Stimulated activated CD8-positive, alpha-beta memory T cell treated with anti-CD3 and anti-CD28 coated beads, Interleukin-7, amount 100 ng/mL, for 24 hours (primary cell): Measurements from ENCODE around the gene ZNF821.
"Not testable (repeated sequence)": the region's sequence is repeated elsewhere in the genome, so short reads cannot be mapped to it uniquely, and the experiment has no call there.

Experiments used
- DNase-seq: peaks from one replicate; pipeline ENCODE4 v3.0.0-alpha.2; 2020; ENCODE audit warnings: low read depth

ZNF821 gene

DNA sequence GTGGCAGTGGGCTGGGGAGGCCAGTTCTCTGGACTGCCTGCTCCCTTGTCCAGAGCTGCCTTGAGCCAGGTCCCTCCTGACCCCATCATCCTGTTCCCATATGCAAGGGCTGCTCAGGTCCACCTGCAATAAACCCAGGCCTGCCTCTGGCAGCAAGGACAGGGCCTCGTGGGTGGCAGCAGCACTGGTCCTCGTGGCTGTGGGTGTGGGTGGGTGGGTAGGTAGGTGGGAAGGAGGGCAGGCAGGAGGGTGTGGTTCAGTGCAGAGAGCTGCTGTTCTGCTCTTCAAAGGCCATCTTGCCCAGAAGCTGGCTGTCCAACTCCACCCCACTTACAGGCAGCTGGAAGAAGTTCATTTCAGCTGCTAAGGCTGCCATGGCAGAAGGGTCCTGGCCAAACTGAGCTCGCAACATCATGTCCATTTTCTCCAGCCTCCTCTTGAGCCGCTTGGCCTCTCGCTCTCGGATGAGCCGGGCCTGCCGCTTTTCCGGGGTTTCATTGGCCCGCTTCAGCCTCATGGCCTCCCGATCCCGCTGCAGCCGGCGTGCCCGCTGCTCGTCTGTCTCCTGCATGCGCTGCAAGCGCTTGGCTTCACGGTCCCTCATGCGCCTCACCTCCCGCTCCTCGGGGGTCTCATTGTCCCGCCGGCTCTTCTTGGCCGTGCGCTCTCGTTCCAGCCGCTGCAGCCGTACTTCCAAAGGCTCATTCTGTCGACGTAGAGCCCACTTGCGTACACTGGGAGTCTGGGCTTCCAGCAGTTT, 24.0 kb downstream of the ZNF821 start:
- DNase-seq, result no peak

DNA sequence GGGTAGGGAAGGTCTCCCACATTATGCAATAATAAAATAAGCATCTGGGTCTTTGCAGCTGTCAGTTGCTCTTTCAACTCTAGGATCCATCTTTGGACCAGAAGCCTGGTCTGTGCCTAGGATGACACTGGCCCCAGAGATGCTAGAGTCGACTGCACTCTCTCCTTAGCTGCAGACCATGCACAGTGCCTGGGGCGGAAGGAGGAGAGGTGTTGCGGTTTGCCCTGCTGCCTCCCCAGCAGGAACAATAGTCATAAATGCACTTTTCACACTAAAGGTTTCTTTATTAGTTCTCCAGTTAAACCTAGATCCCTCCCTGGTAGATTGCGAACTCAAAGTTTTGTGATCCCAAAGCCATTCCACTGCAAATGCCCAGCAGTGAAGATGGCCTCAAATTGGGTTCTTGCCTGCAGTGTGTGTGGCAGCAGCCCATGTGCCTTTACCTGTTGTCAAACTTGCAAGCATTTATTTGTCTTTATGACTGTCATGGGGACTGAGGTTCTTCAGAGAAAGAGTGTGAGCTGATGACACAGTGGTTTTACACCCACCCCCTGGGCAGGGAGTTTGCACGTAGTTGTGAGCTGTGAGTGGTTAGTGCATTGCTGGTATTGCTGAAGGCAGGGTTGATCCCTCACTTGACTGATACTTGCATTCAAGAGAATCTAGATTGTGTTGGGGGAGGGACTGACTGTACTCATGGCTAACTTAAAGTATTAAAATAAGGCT, 27.9 kb downstream of the ZNF821 start:
- DNase-seq, result no peak

GRCh38 chr16:71854369-71854948, 29.5 kb downstream of the ZNF821 start:
- no peak for DNase-seq

GRCh38 chr16:71853413-71853812, 30.6 kb downstream of the ZNF821 start:
- no peak for DNase-seq

- no peak for DNase-seq
Observed at GRCh38 chr16:71852561-71852960, 31.4 kb downstream of the ZNF821 start.

DNA sequence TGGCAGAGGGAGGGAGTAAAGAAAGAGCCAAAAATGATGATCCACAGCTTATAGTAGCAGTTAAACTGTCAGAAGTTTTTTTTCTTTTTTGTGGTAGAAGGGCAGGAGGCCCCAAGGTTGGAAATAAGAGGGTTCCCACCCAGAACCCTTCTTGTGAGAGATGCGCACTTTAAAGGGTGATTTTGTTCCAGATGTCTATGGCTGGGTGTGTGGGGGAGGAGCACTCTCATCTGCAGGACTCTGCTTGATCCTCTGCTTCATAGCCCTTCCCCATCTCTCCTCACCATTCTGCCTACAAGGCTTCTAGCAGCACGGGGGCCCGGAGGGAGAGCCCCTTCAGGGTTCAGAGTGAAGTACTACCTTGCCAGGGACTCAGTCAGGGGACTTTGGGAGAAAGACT, 31.8 kb downstream of the ZNF821 start:
- no peak for DNase-seq

DNA sequence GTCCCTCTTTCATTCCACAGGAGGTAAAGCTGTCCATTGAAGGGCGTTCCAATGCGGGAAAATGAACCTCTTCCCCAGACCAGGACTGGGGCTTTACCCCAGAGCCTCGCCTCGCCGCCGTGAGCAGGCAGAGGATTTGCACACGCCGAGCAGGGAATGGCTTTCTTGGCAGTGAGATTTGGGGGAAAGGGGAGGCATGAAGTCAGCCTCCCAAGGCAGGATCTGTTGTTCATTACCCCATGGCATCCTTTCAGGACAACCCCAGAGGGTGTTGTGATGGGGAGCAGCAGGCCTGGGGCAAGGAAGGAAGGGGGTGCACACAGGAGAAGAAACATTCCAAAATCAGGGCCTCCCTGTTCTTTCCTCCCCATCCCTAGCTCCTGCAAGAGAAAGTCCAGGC, 32.2 kb downstream of the ZNF821 start:
- DNase-seq, result no peak

GRCh38 chr16:71848622-71849021, 35.4 kb downstream of the ZNF821 start:
- no peak for DNase-seq

DNA sequence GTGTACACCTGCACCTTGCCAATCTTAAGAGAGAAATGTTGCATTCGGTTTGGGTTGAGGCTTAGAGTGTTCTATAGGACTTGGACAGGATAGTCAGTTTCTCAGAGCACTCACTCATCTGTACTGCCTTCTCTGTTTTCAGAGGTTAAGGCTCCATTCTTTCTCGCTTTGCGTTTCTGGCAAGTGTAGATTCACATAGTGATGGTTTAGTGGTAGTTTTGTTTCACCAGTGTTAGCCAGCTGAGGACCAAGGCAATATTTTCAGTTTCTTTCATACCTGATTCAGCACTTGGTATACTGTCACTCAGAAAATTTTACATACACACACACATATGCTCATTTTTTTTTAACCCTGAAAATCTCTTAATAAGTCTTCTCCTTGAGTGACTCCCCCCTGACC, 36.9 kb downstream of the ZNF821 start:
- DNase-seq, result no peak

- no peak for DNase-seq
Observed at GRCh38 chr16:71846431-71846830, 37.6 kb downstream of the ZNF821 start.

- DNase-seq, result peak; percentile 88
Observed at GRCh38 chr16:71845639-71846430, 38.1 kb downstream of the ZNF821 start, which contains the start of gene ATXN1L. Gene ATXN1L, plus strand, starts transcription at chr16:71845976. Its CDS starts 3,765 bp downstream, at chr16:71849741.

DNA sequence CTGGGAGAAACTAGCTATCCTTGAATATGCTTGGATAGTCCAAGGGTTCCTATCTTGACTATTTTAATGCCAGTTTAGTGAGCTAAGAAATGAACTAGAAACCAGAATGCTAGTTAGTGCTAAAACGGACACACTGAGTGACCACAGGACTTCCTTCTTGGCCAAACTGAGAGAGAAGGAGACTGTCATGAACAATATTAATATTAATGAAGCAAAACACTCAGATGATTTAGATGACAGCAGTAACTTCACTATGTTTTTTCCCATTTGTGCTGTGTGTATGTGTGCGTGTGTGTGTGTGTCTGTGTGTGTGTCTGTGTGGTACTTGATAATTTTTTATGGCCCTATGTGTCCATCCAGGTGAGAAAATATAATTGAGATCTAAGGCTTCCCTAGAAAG, 40.4 kb downstream of the ZNF821 start:
- no peak for DNase-seq

DNA sequence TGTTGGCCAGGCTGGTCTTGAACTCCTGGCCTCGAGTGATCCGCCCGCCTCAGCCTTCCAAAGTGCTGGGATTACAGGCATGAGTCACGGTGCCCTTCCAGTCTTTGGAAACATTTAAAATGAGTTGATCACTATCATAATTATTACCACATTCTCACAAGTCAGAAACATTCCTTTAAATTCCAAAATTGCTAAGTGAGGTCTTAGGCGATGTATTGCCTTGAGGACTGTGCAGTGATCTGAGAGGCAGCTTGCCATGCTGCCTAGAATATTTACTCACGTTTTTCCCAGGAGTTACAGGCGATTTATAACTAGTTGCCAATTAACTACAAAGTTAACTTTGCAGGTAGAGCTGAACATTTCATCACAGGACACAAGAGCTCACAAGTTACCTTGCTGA, 43.9 kb downstream of the ZNF821 start:
- DNase-seq, result no peak

- no peak for DNase-seq
Observed at GRCh38 chr16:71837150-71837549, 46.8 kb downstream of the ZNF821 start.

DNA sequence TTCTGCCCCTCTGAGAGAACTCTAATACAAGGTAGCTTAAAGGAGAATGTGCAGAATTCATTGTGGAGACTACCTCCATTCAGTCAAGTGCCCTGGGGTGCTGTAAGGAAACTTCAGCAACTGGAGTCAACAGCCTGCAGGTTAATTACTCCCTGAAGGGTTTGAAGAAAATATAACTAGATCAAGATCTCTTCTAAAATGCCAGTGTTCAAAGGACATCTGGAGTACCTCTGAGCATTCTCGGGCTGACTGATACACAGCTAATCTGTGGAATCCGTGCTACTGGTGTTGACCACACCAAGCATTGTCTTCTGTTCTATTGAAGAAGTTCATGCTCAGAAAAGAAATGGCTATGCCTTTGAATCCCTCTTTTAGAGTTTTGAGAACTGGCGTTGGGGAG, 49.7 kb downstream of the ZNF821 start:
- DNase-seq, result no peak

GRCh38 chr16:71832112-71832511, 51.9 kb downstream of the ZNF821 start:
- DNase-seq, result not testable (repeated sequence)

DNA sequence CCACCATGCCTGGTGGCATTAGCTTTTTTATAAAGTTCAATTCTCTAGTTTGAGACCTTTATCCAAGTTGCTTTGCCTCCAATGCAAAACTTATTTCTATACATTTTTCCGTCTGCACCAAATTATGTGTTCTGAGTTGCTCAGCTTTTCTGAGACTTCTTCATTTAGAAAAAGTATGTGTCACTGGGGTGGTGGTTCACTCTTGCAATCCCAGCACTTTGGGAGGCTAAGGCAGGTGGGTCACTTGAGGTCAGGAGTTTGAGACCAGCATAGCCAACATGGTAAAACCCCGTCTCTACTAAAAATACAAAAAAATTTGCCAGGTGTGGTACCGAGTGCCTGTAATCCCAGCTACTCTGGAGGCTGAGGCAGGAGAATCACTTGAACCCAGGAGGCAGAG, 52.3 kb downstream of the ZNF821 start:
- DNase-seq, result not testable (repeated sequence)

DNA sequence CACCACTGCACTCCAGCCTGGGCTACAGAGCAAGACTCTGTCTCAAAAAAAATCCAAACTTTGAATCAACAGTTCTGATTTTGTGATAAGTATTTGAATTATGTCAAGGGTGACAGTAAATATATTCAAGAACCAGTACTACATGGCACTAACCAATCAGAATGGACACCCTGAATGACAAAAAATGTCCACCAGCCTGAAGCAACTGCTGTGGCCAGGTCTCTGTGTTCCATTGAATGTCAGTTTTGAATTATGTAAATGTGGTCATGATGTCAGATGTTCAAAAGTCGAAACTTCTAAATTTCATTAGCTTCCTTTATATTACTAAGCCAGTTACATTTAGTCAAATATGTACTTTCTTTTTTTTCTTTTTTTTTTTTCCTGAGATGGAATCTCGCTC, 53.6 kb downstream of the ZNF821 start:
- DNase-seq, result no peak

- no peak for DNase-seq
Observed at GRCh38 chr16:71826533-71827017, 57.4 kb downstream of the ZNF821 start.

- not testable (repeated sequence) for DNase-seq
Observed at GRCh38 chr16:71817155-71817500, 66.9 kb downstream of the ZNF821 start.

GRCh38 chr16:71811261-71811803, 72.7 kb downstream of the ZNF821 start:
- no peak for DNase-seq

GRCh38 chr16:71810155-71810530, 73.8 kb downstream of the ZNF821 start:
- not testable (repeated sequence) for DNase-seq
